Liver (tissue), 9 donors: ENCODE measurements around the gene TCF12. TPM values are rescaled to one million over a fixed set of nuclear protein-coding genes. Genes with fewer than 3 reads are reported as not detected.

Experiments
- DNase-seq: peaks from one replicate; pipeline ENCODE4 v3.0.0-alpha.2; 2017; ENCODE audit warnings: low spot score
- H3K27ac ChIP-seq, 2 donors: one replicate each; pipeline ENCODE4 v1.7.0; 2013; ENCODE audit warnings: inconsistent platforms in 2 of 2, low read length in 2 of 2, control low read depth in 1 of 2, low read depth in 1 of 2, mild to moderate bottlenecking in 1 of 2
- H3K27me3 ChIP-seq, 4 donors: one replicate each; pipeline versions ENCODE4 v1.6.1 to v1.7.0; 2013; ENCODE audit warnings: low read length in 3 of 4, inconsistent platforms in 1 of 4, mild to moderate bottlenecking in 1 of 4, moderate library complexity in 1 of 4; ENCODE audit not compliant: control insufficient read depth in 4 of 4, insufficient read depth in 4 of 4
- H3K36me3 ChIP-seq, 4 donors: one replicate each; pipeline versions ENCODE4 v1.6.1 to v1.7.0; 2013; ENCODE audit warnings: low read length in 3 of 4, mild to moderate bottlenecking in 3 of 4, low read depth in 1 of 4, moderate library complexity in 1 of 4; ENCODE audit not compliant: control insufficient read depth in 4 of 4, insufficient read depth in 3 of 4
- H3K4me1 ChIP-seq, 4 donors: one replicate each; pipeline versions ENCODE4 v1.6.1 to v1.7.0; 2013; ENCODE audit warnings: low read length in 3 of 4, mild to moderate bottlenecking in 3 of 4, moderate library complexity in 1 of 4; ENCODE audit not compliant: control insufficient read depth in 4 of 4, insufficient read depth in 4 of 4
- H3K4me3 ChIP-seq, 3 donors: one replicate each; pipeline versions ENCODE4 v1.6.1 to v1.7.0; 2013; ENCODE audit warnings: low read length in 3 of 3, control low read depth in 1 of 3, low read depth in 1 of 3, mild to moderate bottlenecking in 1 of 3
- H3K9ac ChIP-seq, 2 donors: one replicate each; pipeline ENCODE4 v1.7.0; 2013; ENCODE audit warnings: low read length in 2 of 2, mild to moderate bottlenecking in 2 of 2, moderate library complexity in 2 of 2, control low read depth in 1 of 2, low read depth in 1 of 2
- H3K9me3 ChIP-seq, 4 donors: one replicate each; pipeline versions ENCODE4 v1.6.1 to v1.7.0; 2013; ENCODE audit warnings: low read length in 3 of 4; ENCODE audit not compliant: control insufficient read depth in 4 of 4
- EGR1 ChIP-seq, 2 donors: IDR thresholded peaks; 2 replicates each; pipeline ENCODE4 v1.6.1; 2016 to 2018; ENCODE audit warnings: antibody characterized with exemption in 2 of 2, low read depth in 2 of 2
- FOXA1 ChIP-seq: IDR thresholded peaks from 2 replicates; pipeline ENCODE4 v1.6.1; 2016; ENCODE audit warnings: antibody characterized with exemption
- FOXA2 ChIP-seq: IDR thresholded peaks from 2 replicates; pipeline ENCODE4 v1.6.1; 2016; ENCODE audit warnings: antibody characterized with exemption
- GABPA ChIP-seq, 2 donors: IDR thresholded peaks in 1 of 2; conservative IDR thresholded peaks in 1 of 2; 2 replicates each; pipeline ENCODE4 v1.6.1; 2016; ENCODE audit warnings: antibody characterized with exemption in 2 of 2, mild to moderate bottlenecking in 1 of 2, moderate library complexity in 1 of 2
- HNF4A ChIP-seq, 2 donors: conservative IDR thresholded peaks; 2 replicates each; pipeline ENCODE4 v1.6.1; 2016; ENCODE audit warnings: antibody characterized with exemption in 2 of 2, mild to moderate bottlenecking in 2 of 2
- HNF4G ChIP-seq: IDR thresholded peaks from 2 replicates; pipeline ENCODE4 v1.6.1; 2016; ENCODE audit warnings: antibody characterized with exemption
- JUND ChIP-seq, 2 donors: IDR thresholded peaks; 2 replicates each; pipeline ENCODE4 v1.6.1; 2016; ENCODE audit warnings: antibody characterized with exemption in 2 of 2
- NR2F2 ChIP-seq: IDR thresholded peaks from 2 replicates; pipeline ENCODE4 v1.6.1; 2016; ENCODE audit warnings: antibody characterized with exemption
- RAD21 ChIP-seq, 2 donors: IDR thresholded peaks; 2 replicates each; pipeline ENCODE4 v1.6.1; 2016; ENCODE audit warnings: antibody characterized with exemption in 2 of 2, mild to moderate bottlenecking in 2 of 2
- REST ChIP-seq: IDR thresholded peaks from 2 replicates; pipeline ENCODE4 v1.6.1; 2016; ENCODE audit warnings: antibody characterized with exemption, mild to moderate bottlenecking
- RXRA ChIP-seq, 2 donors: IDR thresholded peaks; 2 replicates each; pipeline ENCODE4 v1.6.1; 2017 to 2018; ENCODE audit warnings: antibody characterized with exemption in 2 of 2, mild to moderate bottlenecking in 1 of 2
- SP1 ChIP-seq: IDR thresholded peaks from 2 replicates; pipeline ENCODE4 v1.6.1; 2018; ENCODE audit warnings: antibody characterized with exemption, mild to moderate bottlenecking
- YY1 ChIP-seq: IDR thresholded peaks from 2 replicates; pipeline ENCODE4 v1.6.1; 2016; ENCODE audit warnings: antibody characterized with exemption, mild to moderate bottlenecking
- WGBS: extraction: QIAGEN DNeasy Blood & Tissue Kit; methylation state at CpG from one replicate; pipeline ENCODE4 v1.1.7; 2013; 5-methylcytosine and 5-hydroxymethylcytosine counted together
- polyA plus RNA-seq, 2 donors: library from polyadenylated mRNA; stranded (reverse) in 1 of 2; unstranded in 1 of 2; fragments of 200-250 nt in 1 of 2; fragments of >200 nt in 1 of 2; fragmentation: Nextera tagmentation in 1 of 2; extraction: Ambion mirVana in 1 of 2; gene quantifications; one replicate each; pipeline versions ENCODE4 v1.2.1 to v1.2.3, GENCODE V29; 2013 to 2015
- total RNA-seq, 2 donors: library from RNA; depleted of rRNA; stranded (reverse); fragments of >200 nt; gene quantifications; one replicate each; pipeline ENCODE4 v1.2.3, GENCODE V29; 2014
- TF ChIP-seq, protein P1 (sequence below): IDR thresholded peaks from 2 replicates; pipeline ENCODE4 v1.6.1; 2016; ENCODE audit warnings: antibody characterized with exemption
- TF ChIP-seq, protein P2 (sequence below): IDR thresholded peaks from 2 replicates; pipeline ENCODE4 v1.6.1; 2016; ENCODE audit warnings: antibody characterized with exemption
- TF ChIP-seq, protein P3 (sequence below): fragments of 150-350 bp; IDR thresholded peaks from 2 replicates; pipeline ENCODE4 v1.5.1; 2017; ENCODE audit warnings: improper control_type of control experiment, low read depth, low read length; ENCODE audit not compliant: missing input control
- TF ChIP-seq, protein P4 (sequence below): IDR thresholded peaks from 2 replicates; pipeline ENCODE4 v1.6.1; 2016; ENCODE audit warnings: antibody characterized with exemption
- donor health status: healthy.
- donor health status: healthy.
- donor health status: healthy.
- donor health status: healthy.
- donor health status: healthy.

TCF12 gene
- total and polyA plus RNA-seq, 4 donors, result 8.7 to 38.3 (median 22.3) TPM

- TF ChIP-seq, protein P1, sequence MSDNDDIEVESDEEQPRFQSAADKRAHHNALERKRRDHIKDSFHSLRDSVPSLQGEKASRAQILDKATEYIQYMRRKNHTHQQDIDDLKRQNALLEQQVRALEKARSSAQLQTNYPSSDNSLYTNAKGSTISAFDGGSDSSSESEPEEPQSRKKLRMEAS, result no peak
- TF ChIP-seq RXRA (IDR thresholded peaks at IDR 0.05), result no peak
- TF ChIP-seq JUND (IDR thresholded peaks at IDR 0.05), result no peak
- no peak for TF ChIP-seq FOXA2
- TF ChIP-seq EGR1 (IDR thresholded peaks at IDR 0.05; ENCODE audit: low read depth in 2 of 2), result no peak
Observed at GRCh38 chr15:57018151-57018550, 99.7 kb downstream of the TCF12 start (continued).

DNA sequence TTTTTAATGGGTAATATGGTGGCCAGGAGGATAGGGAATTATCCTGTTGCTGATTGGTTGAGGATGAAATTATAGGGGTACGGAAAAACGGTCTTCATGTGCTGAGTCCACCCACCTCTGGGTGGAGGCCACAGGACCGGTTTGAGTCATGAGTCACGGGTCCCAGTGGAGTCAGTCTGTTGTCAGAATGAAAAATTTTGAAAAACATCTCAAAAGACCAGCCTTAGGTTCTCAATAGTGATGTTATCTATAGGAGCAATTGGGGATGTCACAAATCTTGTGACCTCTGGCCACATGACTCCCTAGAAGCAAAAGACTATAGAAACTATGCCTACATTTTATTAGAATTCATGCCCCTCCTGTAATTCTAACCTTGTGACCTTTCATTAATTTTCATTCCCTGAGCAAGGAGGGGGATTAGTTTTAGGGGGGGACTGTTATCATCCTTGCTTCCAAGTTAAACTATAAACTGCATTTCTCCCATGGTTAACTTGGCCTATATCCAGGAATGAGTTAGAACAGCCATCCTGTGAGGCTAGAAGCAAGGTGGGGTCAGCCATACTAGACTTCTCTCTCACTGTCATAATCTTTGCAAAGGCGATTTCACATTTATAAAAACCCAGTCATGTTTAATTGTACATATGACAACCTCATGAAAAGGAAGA, 101.2 kb downstream of the TCF12 start:
- H3K27ac ChIP-seq, result no peak overlapping the region
- no peaks in the 10 kb centered on the region for H3K9me3 ChIP-seq
- WGBS, result 91% methylated on average over 5 of the region's 5 CpGs
- H3K9ac ChIP-seq, result no peak overlapping the region
- TF ChIP-seq GABPA (IDR thresholded peaks at IDR 0.05 in 1 of 2, conservative IDR thresholded peaks at IDR 0.05 in 1 of 2) (no peak), YY1 (no peak), FOXA2 (no peak), FOXA1 (no peak), JUND (IDR thresholded peaks at IDR 0.05) (no peak), RXRA (IDR thresholded peaks at IDR 0.05) (no peak), NR2F2 (no peak), SP1 (no peak), REST (no peak), HNF4G (no peak), EGR1 (IDR thresholded peaks at IDR 0.05; ENCODE audit: low read depth in 2 of 2) (no peak), HNF4A (conservative IDR thresholded peaks at IDR 0.05) (no peak), RAD21 (IDR thresholded peaks at IDR 0.05) (no peak)
- TF ChIP-seq, protein P2, sequence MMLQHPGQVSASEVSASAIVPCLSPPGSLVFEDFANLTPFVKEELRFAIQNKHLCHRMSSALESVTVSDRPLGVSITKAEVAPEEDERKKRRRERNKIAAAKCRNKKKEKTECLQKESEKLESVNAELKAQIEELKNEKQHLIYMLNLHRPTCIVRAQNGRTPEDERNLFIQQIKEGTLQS, result no peak
- TF ChIP-seq, protein P3, sequence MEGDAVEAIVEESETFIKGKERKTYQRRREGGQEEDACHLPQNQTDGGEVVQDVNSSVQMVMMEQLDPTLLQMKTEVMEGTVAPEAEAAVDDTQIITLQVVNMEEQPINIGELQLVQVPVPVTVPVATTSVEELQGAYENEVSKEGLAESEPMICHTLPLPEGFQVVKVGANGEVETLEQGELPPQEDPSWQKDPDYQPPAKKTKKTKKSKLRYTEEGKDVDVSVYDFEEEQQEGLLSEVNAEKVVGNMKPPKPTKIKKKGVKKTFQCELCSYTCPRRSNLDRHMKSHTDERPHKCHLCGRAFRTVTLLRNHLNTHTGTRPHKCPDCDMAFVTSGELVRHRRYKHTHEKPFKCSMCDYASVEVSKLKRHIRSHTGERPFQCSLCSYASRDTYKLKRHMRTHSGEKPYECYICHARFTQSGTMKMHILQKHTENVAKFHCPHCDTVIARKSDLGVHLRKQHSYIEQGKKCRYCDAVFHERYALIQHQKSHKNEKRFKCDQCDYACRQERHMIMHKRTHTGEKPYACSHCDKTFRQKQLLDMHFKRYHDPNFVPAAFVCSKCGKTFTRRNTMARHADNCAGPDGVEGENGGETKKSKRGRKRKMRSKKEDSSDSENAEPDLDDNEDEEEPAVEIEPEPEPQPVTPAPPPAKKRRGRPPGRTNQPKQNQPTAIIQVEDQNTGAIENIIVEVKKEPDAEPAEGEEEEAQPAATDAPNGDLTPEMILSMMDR, result no peak
- TF ChIP-seq, protein P1, result no peak
- TF ChIP-seq, protein P4, sequence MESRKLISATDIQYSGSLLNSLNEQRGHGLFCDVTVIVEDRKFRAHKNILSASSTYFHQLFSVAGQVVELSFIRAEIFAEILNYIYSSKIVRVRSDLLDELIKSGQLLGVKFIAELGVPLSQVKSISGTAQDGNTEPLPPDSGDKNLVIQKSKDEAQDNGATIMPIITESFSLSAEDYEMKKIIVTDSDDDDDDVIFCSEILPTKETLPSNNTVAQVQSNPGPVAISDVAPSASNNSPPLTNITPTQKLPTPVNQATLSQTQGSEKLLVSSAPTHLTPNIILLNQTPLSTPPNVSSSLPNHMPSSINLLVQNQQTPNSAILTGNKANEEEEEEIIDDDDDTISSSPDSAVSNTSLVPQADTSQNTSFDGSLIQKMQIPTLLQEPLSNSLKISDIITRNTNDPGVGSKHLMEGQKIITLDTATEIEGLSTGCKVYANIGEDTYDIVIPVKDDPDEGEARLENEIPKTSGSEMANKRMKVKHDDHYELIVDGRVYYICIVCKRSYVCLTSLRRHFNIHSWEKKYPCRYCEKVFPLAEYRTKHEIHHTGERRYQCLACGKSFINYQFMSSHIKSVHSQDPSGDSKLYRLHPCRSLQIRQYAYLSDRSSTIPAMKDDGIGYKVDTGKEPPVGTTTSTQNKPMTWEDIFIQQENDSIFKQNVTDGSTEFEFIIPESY, result no peak
- H3K36me3 ChIP-seq, result no peaks in the 10 kb centered on the region
- H3K27me3 ChIP-seq, result no peaks in the 10 kb centered on the region
- H3K4me1 ChIP-seq, result peaks cover 2 to 12% (median 3%) of the 10 kb centered on the region in 4 donors
- no peak overlapping the region for H3K4me3 ChIP-seq
- no peak for DNase-seq
